ENCODE measurements around the gene TMEM121. TPM values are rescaled to one million over a fixed set of nuclear protein-coding genes. Genes with fewer than 3 reads are reported as not detected.

Gene TMEM121
- total RNA-seq, 1 donor from 2014 or later: 4.0 TPM

DNA sequence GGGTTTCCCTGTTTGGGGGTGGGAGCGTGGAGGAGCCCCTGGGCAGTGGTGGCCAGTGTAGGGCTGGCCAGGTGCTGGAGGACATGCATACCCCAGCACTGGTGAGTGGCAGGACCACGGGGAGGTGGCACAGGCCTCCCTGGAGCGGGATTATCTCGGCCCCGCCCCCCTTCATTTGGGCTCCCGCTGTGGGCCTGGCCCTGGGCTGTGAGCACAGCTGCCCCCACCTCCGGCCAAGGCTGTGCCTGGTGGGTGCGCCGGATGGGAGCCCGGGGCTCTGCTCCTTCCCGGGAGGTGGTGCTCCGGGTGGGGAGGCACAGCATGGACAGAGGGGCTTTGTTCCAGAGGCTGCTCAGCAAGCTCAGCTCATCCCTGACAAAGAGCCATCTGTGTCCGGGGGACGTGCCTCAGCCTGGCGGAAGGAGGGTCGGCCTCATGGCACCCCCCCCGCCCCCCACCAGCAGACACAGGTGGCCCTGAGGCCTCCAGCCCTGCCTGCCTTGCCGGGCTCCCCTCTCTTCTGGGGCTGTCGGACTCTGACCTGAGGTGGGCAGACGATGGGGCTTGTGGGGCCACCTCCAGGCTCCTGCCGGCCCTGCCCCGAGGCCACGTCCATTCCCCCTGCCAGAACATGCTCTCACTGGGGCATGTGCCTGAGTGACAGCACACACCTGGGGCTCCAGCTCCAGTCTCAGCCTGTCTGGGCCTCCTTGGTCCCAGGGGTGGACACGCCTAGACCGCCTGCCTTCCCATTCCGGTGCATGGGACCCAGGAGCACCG, 26.9 kb upstream of the TMEM121 start:
- DNase-seq (ENCODE audit: low read depth) (no peak), FAIRE-seq (no peak)
- no peak overlapping the region for H3K9ac ChIP-seq (ENCODE audit: low read length)
- H3K4me3 ChIP-seq (ENCODE audit: insufficient read depth, low read depth, low read length): no peak overlapping the region
- H3K36me3 ChIP-seq (ENCODE audit: insufficient read depth, low read length): no peaks in the 10 kb centered on the region
- Mint-ChIP-seq H3K36me3 (ENCODE audit: low read depth, unreplicated experiment) (no peaks in the 10 kb centered on the region), H3K9me3 (ENCODE audit: unreplicated experiment) (no peaks in the 10 kb centered on the region), H3K27me3 (ENCODE audit: low read depth, unreplicated experiment) (peaks cover 9% of the 10 kb centered on the region), H3K27ac (ENCODE audit: unreplicated experiment) (no peak overlapping the region), H3K4me1 (ENCODE audit: low read depth, unreplicated experiment) (no peaks in the 10 kb centered on the region), H3K4me3 (ENCODE audit: unreplicated experiment) (no peak overlapping the region)
- H3K4me1 ChIP-seq (ENCODE audit: insufficient read depth, low read length): no peaks in the 10 kb centered on the region
- no peaks in the 10 kb centered on the region for H4K20me1 ChIP-seq (ENCODE audit: insufficient read depth, low read length)
- H3K27me3 ChIP-seq (ENCODE audit: insufficient read depth, low read length): no peaks in the 10 kb centered on the region
- no peak overlapping the region for H3K27ac ChIP-seq (ENCODE audit: low read depth, low read length)
- TF ChIP-seq CTCF (IDR thresholded peaks at IDR 0.05; ENCODE audit: insufficient read depth, low read depth, low read length): no peak
- no peak for TF ChIP-seq EZH2 (IDR thresholded peaks at IDR 0.05; ENCODE audit: insufficient read depth, low read length)
- no peak overlapping the region for H2AFZ ChIP-seq (ENCODE audit: low read depth, low read length)
- H3K4me2 ChIP-seq (ENCODE audit: low read length): no peak overlapping the region
- no peaks in the 10 kb centered on the region for H3K79me2 ChIP-seq (ENCODE audit: insufficient read depth, low read length)
- no peaks in the 10 kb centered on the region for H3K9me3 ChIP-seq (ENCODE audit: insufficient read depth, low read depth, low read length)

GRCh38 chr14:105500036-105500725, 26.2 kb upstream of the TMEM121 start:
- peaks cover 10% of the 10 kb centered on the region for H3K27me3 Mint-ChIP-seq (ENCODE audit: low read depth, unreplicated experiment)
- Histone ChIP-seq H3K4me3 (ENCODE audit: insufficient read depth, low read depth, low read length) (no peak overlapping the region), H3K4me1 (ENCODE audit: insufficient read depth, low read length) (no peaks in the 10 kb centered on the region), H3K79me2 (ENCODE audit: insufficient read depth, low read length) (no peaks in the 10 kb centered on the region), H3K9ac (ENCODE audit: low read length) (no peak overlapping the region), H3K9me3 (ENCODE audit: insufficient read depth, low read depth, low read length) (no peaks in the 10 kb centered on the region), H3K36me3 (ENCODE audit: insufficient read depth, low read length) (no peaks in the 10 kb centered on the region), H3K27me3 (ENCODE audit: insufficient read depth, low read length) (no peaks in the 10 kb centered on the region), H3K4me2 (ENCODE audit: low read length) (no peak overlapping the region), H4K20me1 (ENCODE audit: insufficient read depth, low read length) (no peaks in the 10 kb centered on the region), H2AFZ (ENCODE audit: low read depth, low read length) (no peak overlapping the region), H3K27ac (ENCODE audit: low read depth, low read length) (no peak overlapping the region)
- no peaks in the 10 kb centered on the region for H3K36me3 Mint-ChIP-seq (ENCODE audit: low read depth, unreplicated experiment)
- no peak overlapping the region for H3K4me3 Mint-ChIP-seq (ENCODE audit: unreplicated experiment)
- FAIRE-seq (no peak), DNase-seq (ENCODE audit: low read depth) (no peak)
- no peak for TF ChIP-seq CTCF (IDR thresholded peaks at IDR 0.05; ENCODE audit: insufficient read depth, low read depth, low read length)
- TF ChIP-seq EZH2 (IDR thresholded peaks at IDR 0.05; ENCODE audit: insufficient read depth, low read length): no peak
- H3K4me1 Mint-ChIP-seq (ENCODE audit: low read depth, unreplicated experiment): no peaks in the 10 kb centered on the region
- H3K9me3 Mint-ChIP-seq (ENCODE audit: unreplicated experiment): no peaks in the 10 kb centered on the region
- H3K27ac Mint-ChIP-seq (ENCODE audit: unreplicated experiment): no peak overlapping the region

- H3K4me2 ChIP-seq (ENCODE audit: low read length): no peak overlapping the region
- no peak for TF ChIP-seq CTCF (IDR thresholded peaks at IDR 0.05; ENCODE audit: insufficient read depth, low read depth, low read length)
- TF ChIP-seq EZH2 (IDR thresholded peaks at IDR 0.05; ENCODE audit: insufficient read depth, low read length): no peak
- Mint-ChIP-seq H3K27ac (ENCODE audit: unreplicated experiment) (no peak overlapping the region), H3K4me1 (ENCODE audit: low read depth, unreplicated experiment) (no peaks in the 10 kb centered on the region), H3K9me3 (ENCODE audit: unreplicated experiment) (no peaks in the 10 kb centered on the region), H3K36me3 (ENCODE audit: low read depth, unreplicated experiment) (no peaks in the 10 kb centered on the region), H3K4me3 (ENCODE audit: unreplicated experiment) (no peak overlapping the region), H3K27me3 (ENCODE audit: low read depth, unreplicated experiment) (peaks cover 10% of the 10 kb centered on the region)
- H3K9ac ChIP-seq (ENCODE audit: low read length): no peak overlapping the region
- H3K79me2 ChIP-seq (ENCODE audit: insufficient read depth, low read length): no peaks in the 10 kb centered on the region
- no peaks in the 10 kb centered on the region for H3K27me3 ChIP-seq (ENCODE audit: insufficient read depth, low read length)
- H3K4me1 ChIP-seq (ENCODE audit: insufficient read depth, low read length): no peaks in the 10 kb centered on the region
- H2AFZ ChIP-seq (ENCODE audit: low read depth, low read length): no peak overlapping the region
- no peak for DNase-seq (ENCODE audit: low read depth)
- no peaks in the 10 kb centered on the region for H4K20me1 ChIP-seq (ENCODE audit: insufficient read depth, low read length)
- no peaks in the 10 kb centered on the region for H3K36me3 ChIP-seq (ENCODE audit: insufficient read depth, low read length)
- no peak overlapping the region for H3K27ac ChIP-seq (ENCODE audit: low read depth, low read length)
- no peak overlapping the region for H3K4me3 ChIP-seq (ENCODE audit: insufficient read depth, low read depth, low read length)
- no peak for FAIRE-seq
- H3K9me3 ChIP-seq (ENCODE audit: insufficient read depth, low read depth, low read length): no peaks in the 10 kb centered on the region
Observed at GRCh38 chr14:105500726-105501101, 25.7 kb upstream of the TMEM121 start.
